ENCODE measurements around the gene NRAP.

- TF ChIP-seq, protein P1, sequence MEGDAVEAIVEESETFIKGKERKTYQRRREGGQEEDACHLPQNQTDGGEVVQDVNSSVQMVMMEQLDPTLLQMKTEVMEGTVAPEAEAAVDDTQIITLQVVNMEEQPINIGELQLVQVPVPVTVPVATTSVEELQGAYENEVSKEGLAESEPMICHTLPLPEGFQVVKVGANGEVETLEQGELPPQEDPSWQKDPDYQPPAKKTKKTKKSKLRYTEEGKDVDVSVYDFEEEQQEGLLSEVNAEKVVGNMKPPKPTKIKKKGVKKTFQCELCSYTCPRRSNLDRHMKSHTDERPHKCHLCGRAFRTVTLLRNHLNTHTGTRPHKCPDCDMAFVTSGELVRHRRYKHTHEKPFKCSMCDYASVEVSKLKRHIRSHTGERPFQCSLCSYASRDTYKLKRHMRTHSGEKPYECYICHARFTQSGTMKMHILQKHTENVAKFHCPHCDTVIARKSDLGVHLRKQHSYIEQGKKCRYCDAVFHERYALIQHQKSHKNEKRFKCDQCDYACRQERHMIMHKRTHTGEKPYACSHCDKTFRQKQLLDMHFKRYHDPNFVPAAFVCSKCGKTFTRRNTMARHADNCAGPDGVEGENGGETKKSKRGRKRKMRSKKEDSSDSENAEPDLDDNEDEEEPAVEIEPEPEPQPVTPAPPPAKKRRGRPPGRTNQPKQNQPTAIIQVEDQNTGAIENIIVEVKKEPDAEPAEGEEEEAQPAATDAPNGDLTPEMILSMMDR (IDR thresholded peaks at IDR 0.05), result no peak
- no peak for TF ChIP-seq POLR2A (IDR thresholded peaks at IDR 0.05)
- no peak for TF ChIP-seq POLR2AphosphoS5 (IDR thresholded peaks at IDR 0.05)
Observed at GRCh38 chr10:113560071-113560470, 103.8 kb downstream of the NRAP start.
